ENCODE data around the gene FRAT2. TPM values are rescaled to one million over a fixed set of nuclear protein-coding genes. Genes with fewer than 3 reads are reported as not detected.

Gene FRAT2
- total and polyA plus RNA-seq, 2 donors (not counting 3 experiments of a cell fraction or from before 2014, with no cell fraction given), result 6.6 to 11.3 TPM

DNA sequence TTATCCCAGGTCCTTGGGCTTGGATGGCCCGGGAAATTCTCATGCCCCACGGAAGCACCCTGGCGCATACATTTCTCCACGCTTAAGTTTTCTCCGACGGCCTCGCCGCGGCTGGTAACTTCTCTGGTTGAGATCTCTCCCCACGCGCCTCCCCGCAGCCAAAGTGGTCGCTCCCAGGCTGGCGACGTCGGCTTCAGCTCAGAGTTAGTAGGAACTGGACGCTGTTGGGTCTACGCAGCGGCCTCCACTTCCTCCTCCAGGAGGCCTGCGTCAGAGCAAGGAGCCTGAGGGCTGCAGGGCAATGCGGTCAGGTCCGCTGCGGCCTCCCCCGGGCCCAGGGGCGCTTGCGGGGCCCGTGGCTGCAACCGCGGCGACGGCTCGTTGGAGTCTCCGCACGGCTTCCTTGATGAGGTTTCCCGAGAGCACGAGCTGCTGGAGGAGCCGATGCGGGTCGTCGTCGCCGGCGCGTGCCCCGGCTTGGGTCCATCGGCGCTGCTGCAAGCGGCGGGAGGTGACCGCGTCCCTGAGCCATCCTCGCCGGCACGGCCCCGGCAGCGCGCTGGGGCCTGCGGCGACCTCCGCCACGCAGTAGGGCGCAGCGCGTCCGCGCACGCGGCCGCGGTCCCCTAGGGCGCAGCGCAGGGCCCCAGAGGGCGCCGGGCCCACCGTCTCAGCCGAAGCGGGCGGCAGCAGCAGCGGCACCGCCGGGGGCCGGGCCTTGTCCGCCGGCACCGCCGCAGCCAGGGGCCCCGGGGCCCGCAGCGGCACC lies 744 bp downstream of the FRAT2 start:
- intact Hi-C loops (cut with micrococcal nuclease), result loop anchor here (1.0 to 10.0 kb wide), 5 partner anchors 22 to 259 kb away; partner anchors contain the start of genes ARHGAP19 and RRP12
- Histone ChIP-seq H3K9me1 (replicated peaks; ENCODE audit: control insufficient read depth, extremely low read depth, insufficient read depth, low read length) (no peaks in the 10 kb centered on the region), H4K20me1 (replicated peaks; ENCODE audit: control insufficient read depth, extremely low read depth, insufficient read depth, low read length) (no peaks in the 10 kb centered on the region), H3K79me2 (ENCODE audit: control insufficient read depth, insufficient read depth, low read length) (peaks cover 24% of the 10 kb centered on the region), H3K27me3 (ENCODE audit: control insufficient read depth in 2 of 2, insufficient read depth in 2 of 2, low read length in 2 of 2) (peaks cover 20 to 29% of the 10 kb centered on the region in 2 experiments), H3K4me3 (replicated peaks in 1 of 3; ENCODE audit: insufficient read depth in 1 of 3, low read depth in 1 of 3, low read length in 3 of 3) (peak overlapping the region; percentile 32 to 84 (median 80)), H3K27ac (ENCODE audit: insufficient read depth, low read depth, low read length) (peak overlapping the region; percentile 75), H3K36me3 (ENCODE audit: control insufficient read depth in 2 of 2, extremely low read depth in 1 of 2, insufficient read depth in 2 of 2, low read length in 2 of 2) (peaks cover 0 to 1% of the 10 kb centered on the region in 2 experiments), H3K9ac (replicated peaks; ENCODE audit: extremely low read depth, insufficient read depth, low read length) (peak overlapping the region; percentile 97), H3K4me2 (ENCODE audit: insufficient read depth, low read length) (peak overlapping the region; percentile 88), H3K9me3 (replicated peaks; ENCODE audit: control insufficient read depth, insufficient read depth, low read length) (no peaks in the 10 kb centered on the region), H3K4me1 (ENCODE audit: control insufficient read depth, extremely low read depth, insufficient read depth, low read length) (peaks cover 11% of the 10 kb centered on the region), H2AFZ (ENCODE audit: low read depth, low read length) (peak overlapping the region; percentile 21)
- ChIA-PET CTCF (interaction anchor here (0.7 to 4.4 kb wide), 19 partner anchors 11 to 296 kb away, joined by 3 to 73 read pairs (median 9); partner anchors contain the start of genes ARHGAP19, FRAT1 and RRP12), POLR2A (interaction anchor here (3.4 kb wide), 1 partner anchor 14 kb away, joined by 10 read pairs; the partner anchor contains the start of gene FRAT1)
- peak; percentile 66 for DNase-seq (ENCODE audit: low read depth, low spot score)
- TF ChIP-seq MAX (IDR thresholded peaks at IDR 0.05; ENCODE audit: insufficient read depth, insufficient read length) (no peak), MYC (IDR thresholded peaks at IDR 0.05; ENCODE audit: low read depth, low read length) (no peak), JUN (IDR thresholded peaks at IDR 0.05; ENCODE audit: borderline replicate concordance, insufficient read depth, insufficient read length, low read depth) (no peak)
- BruUV-seq (replicated peaks), result no TSS peak
- dilution Hi-C loops (cut with MboI; ENCODE audit: extremely low pct_ligation_motif_present, low sequenced_read_pairs), result no loop called here
- FAIRE-seq, result no peak

DNA sequence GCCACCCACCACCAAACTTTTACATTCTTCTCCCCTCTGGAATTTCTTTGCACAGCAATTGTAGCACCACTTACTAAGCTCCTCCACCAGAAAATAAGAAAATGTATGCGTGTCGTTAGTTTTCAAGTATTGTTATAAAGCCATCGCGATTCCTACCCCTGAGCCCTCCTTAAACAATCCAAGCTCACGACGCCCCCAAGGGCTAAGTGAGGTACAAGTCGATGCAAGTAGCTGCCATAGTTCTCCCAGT lies 1.3 kb downstream of the FRAT2 start:
- dilution Hi-C loops (cut with MboI; ENCODE audit: extremely low pct_ligation_motif_present, low sequenced_read_pairs) (no loop called here), intact Hi-C loops (cut with micrococcal nuclease) (loop anchor here (1.0 to 10.0 kb wide), 4 partner anchors 22 to 258 kb away; partner anchors contain the start of gene ARHGAP19)
- H3K9ac ChIP-seq (replicated peaks; ENCODE audit: extremely low read depth, insufficient read depth, low read length), result peak overlapping the region; percentile 97
- DNase-seq (ENCODE audit: low read depth, low spot score) (peak; percentile 64), FAIRE-seq (peak; percentile 43)
- POLR2A ChIA-PET, result interaction anchor here (3.4 kb wide), 1 partner anchor 14 kb away, joined by 10 read pairs; the partner anchor contains the start of gene FRAT1
- no peaks in the 10 kb centered on the region for H3K9me1 ChIP-seq (replicated peaks; ENCODE audit: control insufficient read depth, extremely low read depth, insufficient read depth, low read length)
- peak overlapping the region; percentile 88 for H3K4me2 ChIP-seq (ENCODE audit: insufficient read depth, low read length)
- CTCF ChIA-PET, result interaction anchor here (0.7 to 4.4 kb wide), 21 partner anchors 10 to 295 kb away, joined by 3 to 73 read pairs (median 9); partner anchors contain the start of genes ARHGAP19, FRAT1 and RRP12
- H4K20me1 ChIP-seq (replicated peaks; ENCODE audit: control insufficient read depth, extremely low read depth, insufficient read depth, low read length), result no peaks in the 10 kb centered on the region
- H3K27ac ChIP-seq (ENCODE audit: insufficient read depth, low read depth, low read length), result peak overlapping the region; percentile 75
- peak overlapping the region; percentile 21 for H2AFZ ChIP-seq (ENCODE audit: low read depth, low read length)
- H3K79me2 ChIP-seq (ENCODE audit: control insufficient read depth, insufficient read depth, low read length), result peaks cover 24% of the 10 kb centered on the region
- H3K4me3 ChIP-seq (replicated peaks in 1 of 3; ENCODE audit: insufficient read depth in 1 of 3, low read depth in 1 of 3, low read length in 3 of 3), result peak overlapping the region; percentile 32 to 84 (median 80)
- no peaks in the 10 kb centered on the region for H3K9me3 ChIP-seq (replicated peaks; ENCODE audit: control insufficient read depth, insufficient read depth, low read length)
- peaks cover 0 to 5% of the 10 kb centered on the region in 2 experiments for H3K36me3 ChIP-seq (ENCODE audit: control insufficient read depth in 2 of 2, extremely low read depth in 1 of 2, insufficient read depth in 2 of 2, low read length in 2 of 2)
- TF ChIP-seq CTCF (IDR thresholded peaks at IDR 0.05; ENCODE audit: extremely low read depth in 1 of 2, insufficient read depth in 1 of 2, low read depth in 1 of 2, low read length in 2 of 2) (peak in 1 of 2 donors; percentile 16), POLR2A (IDR thresholded peaks at IDR 0.05; ENCODE audit: low read depth, low read length) (no peak)
- no TSS peak for BruUV-seq (replicated peaks)
- H3K4me1 ChIP-seq (ENCODE audit: control insufficient read depth, extremely low read depth, insufficient read depth, low read length), result peaks cover 11% of the 10 kb centered on the region
- H3K27me3 ChIP-seq (ENCODE audit: control insufficient read depth in 2 of 2, insufficient read depth in 2 of 2, low read length in 2 of 2), result peaks cover 19 to 28% of the 10 kb centered on the region in 2 experiments

All from endothelial cell of umbilical vein (primary cell).